WI38 (cell line): ENCODE measurements around the gene CABP7.

Experiments used
- H3K4me3 ChIP-seq: 2 replicates; pipeline ENCODE4 v1.5.1; 2011; ENCODE audit warnings: low read depth, mild to moderate bottlenecking, control low read depth, low read length
- CTCF ChIP-seq: IDR thresholded peaks from 2 replicates; pipeline ENCODE4 v1.5.1; 2012; ENCODE audit warnings: low read depth, mild to moderate bottlenecking, control low read depth, low read length

CABP7 gene

GRCh38 chr22:29758959-29759358 lies 39.2 kb downstream of the CABP7 start:
- TF ChIP-seq CTCF: no peak

GRCh38 chr22:29762263-29762662 lies 42.5 kb downstream of the CABP7 start:
- H3K4me3 ChIP-seq: no peak overlapping the region
- TF ChIP-seq CTCF: no peak

More at GRCh38 chr22:29758959-29759358, 39.2 kb downstream of the CABP7 start:
- H3K4me3 ChIP-seq: no peak overlapping the region

GRCh38 chr22:29765905-29766631 lies 46.3 kb downstream of the CABP7 start:
- peak overlapping the region; percentile 88 for H3K4me3 ChIP-seq
- no peak for TF ChIP-seq CTCF

GRCh38 chr22:29766632-29767170 lies 46.9 kb downstream of the CABP7 start, which contains the start of gene ZMAT5:
TSS of gene ZMAT5 (minus strand) at chr22:29767007. CDS start at chr22:29748544, 18,463 bp downstream.
- H3K4me3 ChIP-seq: peak within 1 kb of the TSS; percentile 88
- TF ChIP-seq CTCF: no peak

GRCh38 chr22:29767171-29768051 lies 47.6 kb downstream of the CABP7 start, which contains the start of gene UQCR10:
TSS of gene UQCR10 (plus strand) at chr22:29767369. CDS start at chr22:29767399, 30 bp downstream.
- peak within 1 kb of the TSS; percentile 88 for H3K4me3 ChIP-seq
- no peak for TF ChIP-seq CTCF

- H3K4me3 ChIP-seq: peak overlapping the region; percentile 88
- no peak for TF ChIP-seq CTCF
Observed at GRCh38 chr22:29768052-29768693, 48.4 kb downstream of the CABP7 start.
